Right kidney (tissue), 1 donor: Measurements from ENCODE around the gene BICDL2.

ENCODE experiments used
- DNase-seq: peaks from one replicate; pipeline ENCODE4 v3.0.0-alpha.2; 2016

The BICDL2 gene

GRCh38 chr16:3047387-3047720 is 10.6 kb upstream of the BICDL2 start:
- no peak for DNase-seq

DNA sequence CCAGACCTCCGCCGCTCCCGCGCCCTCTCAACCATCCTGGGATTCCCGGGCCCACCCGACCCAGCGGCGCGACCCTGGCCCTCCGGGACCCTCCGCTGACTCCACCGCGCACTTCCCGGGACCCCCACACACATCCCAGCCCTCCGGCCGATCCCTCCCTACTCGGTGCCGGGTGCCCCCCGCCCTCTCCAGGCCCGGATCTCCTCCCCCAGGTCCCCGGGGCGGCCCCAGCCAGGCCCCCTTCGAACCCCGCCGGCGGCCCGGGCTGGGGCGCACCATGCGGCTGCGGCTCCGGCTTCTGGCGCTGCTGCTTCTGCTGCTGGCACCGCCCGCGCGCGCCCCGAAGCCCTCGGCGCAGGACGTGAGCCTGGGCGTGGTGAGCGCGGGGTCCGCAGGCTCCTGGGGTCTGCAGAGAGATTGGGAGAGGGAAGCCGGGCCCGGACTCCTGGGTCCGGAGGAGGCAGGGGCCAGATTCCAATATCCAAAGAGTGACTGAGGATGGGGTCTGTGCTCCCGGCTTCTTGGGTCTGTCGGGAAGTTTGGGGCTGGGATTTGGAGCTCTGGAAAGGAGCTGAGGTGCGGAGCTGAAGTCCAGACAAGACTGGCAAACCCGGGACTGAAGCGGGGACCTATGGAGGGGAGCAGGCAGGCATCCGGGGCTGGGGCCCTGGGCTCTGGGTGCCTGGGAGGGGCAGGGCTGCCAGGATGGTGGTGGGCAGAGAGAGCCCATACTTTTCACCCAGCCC is 10.1 kb upstream of the BICDL2 start:
- DNase-seq = peak; percentile 54

DNA sequence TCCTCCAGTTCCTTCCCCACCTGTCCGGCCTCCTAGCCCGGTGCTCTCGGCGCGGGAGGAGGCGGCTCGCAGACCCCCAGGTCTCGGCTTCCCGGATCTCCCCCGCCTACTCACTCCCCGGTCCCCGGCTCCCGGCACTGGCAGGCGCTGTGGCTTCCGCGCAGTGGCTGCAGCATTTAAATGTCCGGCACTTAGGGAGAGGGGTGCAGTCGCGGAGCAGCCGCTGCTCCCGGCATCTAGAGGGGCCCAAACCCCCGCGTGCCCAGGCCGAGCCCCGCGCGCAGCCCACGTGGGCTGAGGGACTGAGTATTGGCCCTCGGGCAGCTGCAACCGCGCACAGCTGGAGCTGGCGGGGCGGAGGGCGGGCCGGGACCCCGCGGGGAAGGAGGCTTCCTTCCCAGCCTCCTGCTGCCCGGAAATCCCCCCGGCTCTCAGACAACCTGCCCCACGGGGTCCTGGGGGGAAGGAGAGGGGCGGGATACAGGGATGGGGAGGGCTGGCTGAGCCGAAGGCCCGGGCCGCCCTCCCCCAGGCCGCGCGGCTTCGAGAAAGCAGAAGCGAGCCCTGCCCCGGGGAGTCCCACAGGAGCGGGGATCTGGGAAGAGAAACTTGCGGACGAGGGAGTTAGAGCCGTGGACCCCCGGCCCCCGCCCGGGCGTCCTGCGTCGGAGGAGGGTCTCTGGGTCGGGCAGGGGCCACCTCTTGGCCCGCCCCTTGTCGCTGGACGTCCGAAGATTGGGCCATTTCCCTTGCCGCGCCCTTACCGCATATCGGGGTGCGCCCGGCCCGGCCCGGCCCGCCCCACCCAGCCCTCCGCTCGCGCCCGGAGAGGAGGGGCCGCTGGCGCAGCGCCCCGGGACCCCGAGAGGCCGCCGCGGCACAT is 9.3 kb upstream of the BICDL2 start, which contains the start of gene MMP25:
MMP25 (plus strand) TSS at position 804 of the 883 bp plus-strand sequence. CDS start 357 bp downstream, outside the sequence.
- peak; percentile 63 for DNase-seq

GRCh38 chr16:3044708-3045107 is 8.0 kb upstream of the BICDL2 start:
- DNase-seq = no peak

DNA sequence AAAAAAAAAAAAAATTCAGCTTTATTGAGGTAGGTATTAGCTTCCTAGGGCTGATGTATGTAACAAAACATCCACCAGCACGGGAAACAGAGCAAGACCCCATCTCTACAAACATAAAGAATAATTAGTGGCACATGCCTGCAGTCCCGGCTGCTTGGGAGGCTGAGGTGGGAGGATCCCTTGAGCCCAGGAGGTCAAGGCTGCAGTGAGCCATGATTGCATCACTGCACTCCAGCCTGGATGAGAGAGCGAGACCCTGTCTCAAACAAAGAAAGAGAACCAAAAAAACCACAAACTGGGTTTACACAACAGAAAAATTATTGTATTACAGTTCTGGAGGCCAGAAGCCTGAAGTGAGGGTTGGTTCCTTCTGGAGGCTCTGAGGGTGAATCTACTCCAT is 5.6 kb upstream of the BICDL2 start:
- no peak for DNase-seq

DNA sequence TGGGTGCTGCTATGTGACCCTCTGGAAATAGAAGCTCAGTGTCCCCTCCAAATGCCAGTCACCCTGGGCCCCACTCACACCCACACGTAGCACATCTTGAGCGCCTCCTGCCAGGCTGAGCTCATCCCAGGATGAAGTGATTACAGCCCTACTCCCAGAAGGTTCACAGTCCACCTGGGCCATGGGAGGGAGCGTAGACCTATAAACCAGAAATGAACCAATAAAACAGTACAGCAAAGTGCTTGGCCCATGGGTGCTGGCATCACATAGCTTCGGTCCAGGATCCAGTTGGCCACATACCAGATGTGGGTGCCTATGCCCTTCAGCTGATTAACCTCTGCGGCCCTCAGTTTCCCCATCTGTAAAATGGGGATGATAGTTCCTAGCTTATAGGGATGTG is 2.2 kb upstream of the BICDL2 start:
- DNase-seq = no peak

- DNase-seq = no peak
Observed at GRCh38 chr16:3038256-3038655, 1.5 kb upstream of the BICDL2 start.

DNA sequence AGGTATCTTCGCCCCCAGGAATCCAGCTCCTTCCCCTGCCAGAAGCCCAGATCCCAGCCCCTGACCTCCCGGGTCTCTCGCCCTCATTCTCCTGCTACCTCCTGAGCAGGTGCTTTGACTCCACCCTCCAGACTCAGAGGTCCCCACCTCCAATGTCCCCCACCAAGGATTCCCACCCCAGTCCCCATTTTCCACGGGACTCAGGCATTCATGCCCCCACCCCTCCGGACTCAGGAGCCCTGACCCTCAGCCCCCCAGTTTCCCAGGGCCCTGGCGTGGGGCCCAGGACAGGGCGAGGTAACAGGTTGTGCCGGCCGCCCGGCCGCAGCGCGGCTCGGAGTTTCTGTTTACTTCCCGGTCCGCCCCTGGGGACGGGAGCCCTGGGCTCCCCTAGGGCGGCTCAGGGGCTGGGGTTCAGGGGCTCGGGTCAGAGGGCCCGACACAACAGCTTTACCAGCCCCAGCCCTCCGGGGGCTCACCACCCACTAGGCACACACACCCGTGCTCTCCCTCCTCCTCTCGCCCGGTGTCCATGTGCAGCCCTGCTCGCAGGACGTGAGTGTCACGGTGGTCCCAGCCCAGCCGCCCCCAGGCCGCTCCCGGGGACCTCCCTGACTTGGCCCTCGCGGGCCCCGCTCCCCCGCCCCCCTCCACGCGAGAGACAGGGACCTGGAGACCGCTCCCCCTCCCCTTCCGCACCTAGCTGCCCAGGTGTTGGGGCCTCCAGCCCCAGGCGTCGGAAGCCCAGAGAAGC is 595 bp downstream of the BICDL2 start:
- DNase-seq = no peak

GRCh38 chr16:3035289-3035971 is 1.3 kb downstream of the BICDL2 start:
- no peak for DNase-seq

- DNase-seq = no peak
Observed at GRCh38 chr16:3032624-3033023, 4.1 kb downstream of the BICDL2 start.

DNA sequence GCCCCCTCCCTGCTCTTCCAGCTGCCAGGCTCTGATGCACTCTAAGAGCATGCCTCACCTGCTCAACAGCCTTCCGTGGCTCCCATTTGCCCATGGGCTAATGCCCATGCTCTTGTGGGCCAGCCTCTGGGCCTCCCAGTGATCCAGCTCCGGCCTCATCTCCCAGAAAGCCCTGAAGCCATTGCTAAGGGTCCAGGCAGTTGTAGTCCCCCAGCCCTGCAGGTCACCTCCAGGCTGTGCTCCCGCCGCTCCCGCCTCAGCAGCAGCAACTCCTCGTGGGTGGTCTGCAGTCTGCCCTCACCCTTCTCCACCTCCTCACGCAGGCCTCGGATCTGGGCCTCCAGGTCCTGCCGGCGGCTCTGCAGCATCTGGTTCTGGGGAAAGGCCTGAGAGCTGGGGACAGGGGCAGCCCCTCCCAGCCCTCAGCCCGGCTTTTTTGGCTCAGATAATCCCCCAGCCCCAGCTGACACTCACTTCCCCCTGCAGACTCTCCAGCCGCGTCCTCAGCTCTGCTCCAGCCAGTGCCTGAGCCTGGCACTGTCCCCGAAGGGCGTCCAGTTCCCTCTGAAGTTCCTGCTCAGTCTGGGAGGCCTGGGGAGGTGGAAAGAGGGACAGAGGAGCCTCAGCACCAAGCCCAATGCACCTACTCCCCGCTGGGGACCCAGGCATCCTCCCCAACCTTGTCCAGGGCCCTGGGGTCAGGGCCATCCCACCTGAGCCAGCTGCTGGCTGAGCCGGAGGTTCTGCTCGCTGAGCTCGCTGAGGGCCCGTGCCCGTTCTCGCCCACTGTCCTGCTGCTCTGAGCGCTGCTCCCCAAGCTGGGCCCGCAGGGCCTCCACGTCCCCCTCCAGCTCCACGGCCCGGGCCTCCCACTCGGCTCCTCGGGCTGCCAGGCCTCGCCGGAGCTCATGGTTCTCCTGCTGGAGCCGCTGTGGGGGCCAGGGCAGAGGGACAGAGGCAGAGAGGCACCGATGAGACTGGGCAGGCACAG is 6.2 kb downstream of the BICDL2 start:
- no peak for DNase-seq

DNA sequence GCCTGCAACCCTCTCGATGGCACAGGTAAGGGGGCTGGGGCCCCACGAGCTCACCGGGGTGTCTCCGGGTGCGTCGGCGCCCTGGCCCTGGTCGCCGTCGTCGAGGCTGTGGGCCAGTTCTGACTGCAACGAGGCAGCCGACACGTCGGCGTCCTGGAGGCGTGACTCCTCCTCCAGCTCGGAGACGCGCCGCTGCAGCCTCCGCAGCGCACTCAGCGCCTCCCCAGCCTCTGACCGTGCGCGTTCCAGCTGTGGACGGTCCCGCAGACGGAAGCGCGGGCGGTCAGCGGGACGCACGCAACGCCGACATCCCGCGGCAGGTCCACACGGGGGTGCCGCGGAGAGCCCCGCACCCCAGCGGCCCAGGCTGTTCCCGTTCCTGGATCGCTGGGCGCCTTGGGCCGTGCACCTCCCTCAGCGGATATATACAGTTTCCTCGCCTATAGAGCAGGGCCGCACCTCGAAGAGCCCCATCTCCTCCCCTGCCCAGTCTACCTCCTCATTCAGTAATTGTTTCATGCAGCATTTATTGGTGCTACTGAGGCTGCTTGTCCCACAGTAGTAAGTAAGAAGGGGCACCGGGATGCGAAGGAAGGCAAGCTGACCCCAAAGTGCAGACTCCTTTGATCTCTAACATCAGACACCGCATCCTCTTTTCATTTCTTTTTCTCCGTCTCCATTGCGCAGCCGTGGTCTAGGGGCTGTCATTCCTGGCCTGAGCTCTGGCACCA is 7.1 kb downstream of the BICDL2 start:
- peak; percentile 67 for DNase-seq

DNA sequence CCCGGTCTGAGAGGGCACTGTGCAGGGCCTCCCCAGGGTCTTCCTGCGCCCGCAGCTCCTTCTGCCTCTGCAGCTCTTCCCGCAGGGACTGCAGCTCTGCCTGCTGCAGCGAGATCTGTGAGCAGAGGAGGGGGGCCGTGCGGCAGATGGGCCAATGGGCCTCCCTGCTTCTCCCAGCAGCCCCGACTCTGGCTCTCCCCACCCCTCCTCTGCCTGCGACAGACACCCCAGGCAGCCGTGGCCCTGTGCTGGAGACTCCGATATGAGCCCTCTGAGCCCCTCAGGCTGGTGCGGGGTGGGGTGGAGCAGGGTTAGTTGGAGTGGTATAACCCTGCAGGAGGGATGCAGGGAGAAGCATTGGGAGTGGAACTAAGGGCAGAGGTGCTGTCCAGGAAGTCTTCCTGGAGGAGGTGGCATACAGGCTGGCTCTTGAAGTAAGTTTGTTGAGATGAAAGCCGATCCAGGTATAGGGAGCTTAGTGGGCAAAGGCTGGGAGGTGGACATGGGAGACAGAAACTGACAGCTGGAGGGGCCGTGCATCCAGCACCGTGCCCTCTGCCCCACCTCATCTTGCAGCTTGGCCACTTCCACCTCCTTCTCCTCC is 7.9 kb downstream of the BICDL2 start:
- DNase-seq = no peak

DNA sequence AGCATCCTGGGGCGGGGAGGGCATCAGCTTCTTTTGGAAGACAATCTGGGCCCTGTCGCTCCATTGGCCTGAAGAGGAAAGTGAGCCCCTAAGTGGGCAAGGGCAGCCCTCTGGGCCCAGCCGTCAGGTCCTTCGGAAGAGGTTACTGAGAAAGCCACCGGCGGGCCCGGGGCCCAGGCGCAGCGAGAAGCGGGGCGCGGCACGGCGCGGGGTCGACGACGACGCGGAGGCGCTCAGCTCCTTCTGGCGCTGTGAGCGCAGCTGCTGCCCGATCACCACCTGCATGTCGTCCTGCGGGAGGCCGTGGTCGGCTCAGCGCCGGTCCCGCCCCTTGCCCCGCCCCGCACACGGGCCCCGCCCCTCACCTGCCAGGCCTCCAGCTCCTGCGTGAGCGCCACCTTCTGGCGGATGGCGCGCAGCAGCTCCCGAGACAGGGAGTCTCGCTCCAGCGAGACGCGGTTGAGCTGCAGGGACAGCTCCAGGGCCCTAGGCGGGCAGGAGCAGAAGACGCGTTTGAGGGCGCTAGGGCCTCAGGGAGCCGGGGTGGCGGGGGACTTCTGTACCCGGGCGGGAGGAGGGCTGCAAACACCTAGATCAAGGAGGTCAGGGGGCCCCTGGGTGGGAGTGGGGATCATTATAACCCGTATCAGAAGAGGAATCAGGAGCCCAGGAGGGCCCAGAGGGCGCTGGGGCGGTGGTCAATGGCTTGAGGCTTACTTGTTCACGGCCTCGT is 8.6 kb downstream of the BICDL2 start:
- DNase-seq = peak; percentile 81

GRCh38 chr16:3027489-3027795 is 9.3 kb downstream of the BICDL2 start:
- DNase-seq = no peak

DNA sequence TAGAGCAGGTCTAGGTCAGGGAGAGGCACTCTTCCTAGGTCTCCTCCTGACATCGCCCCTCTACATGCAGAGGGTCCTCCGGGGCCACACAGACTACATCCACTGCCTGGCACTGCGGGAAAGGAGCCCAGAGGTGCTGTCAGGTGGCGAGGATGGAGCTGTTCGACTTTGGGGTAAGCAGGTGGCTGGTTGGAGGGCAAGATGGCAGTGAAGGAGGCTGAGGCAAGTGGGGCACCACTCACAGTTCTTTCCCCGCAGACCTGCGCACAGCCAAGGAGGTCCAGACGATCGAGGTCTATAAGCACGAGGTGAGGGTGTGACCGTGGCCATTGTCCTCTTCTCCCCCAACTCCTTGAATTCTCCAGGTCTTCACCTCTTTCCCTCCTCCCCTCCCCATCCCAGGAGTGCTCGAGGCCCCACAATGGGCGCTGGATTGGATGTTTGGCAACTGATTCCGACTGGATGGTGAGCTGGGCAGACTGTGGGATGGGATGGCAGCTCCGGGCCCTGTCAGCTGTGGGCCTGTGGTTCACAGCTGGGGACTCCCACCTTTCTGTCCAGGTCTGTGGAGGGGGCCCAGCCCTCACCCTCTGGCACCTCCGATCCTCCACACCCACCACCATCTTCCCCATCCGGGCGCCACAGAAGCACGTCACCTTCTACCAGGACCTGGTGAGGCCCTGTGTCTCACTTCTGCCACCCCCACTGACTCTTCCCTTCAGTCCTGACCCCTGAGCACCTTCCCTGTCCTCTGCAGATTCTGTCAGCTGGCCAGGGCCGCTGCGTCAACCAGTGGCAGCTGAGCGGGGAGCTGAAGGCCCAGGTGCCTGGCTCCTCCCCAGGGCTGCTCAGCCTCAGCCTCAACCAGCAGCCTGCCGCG is 9.9 kb downstream of the BICDL2 start:
- no peak for DNase-seq

DNA sequence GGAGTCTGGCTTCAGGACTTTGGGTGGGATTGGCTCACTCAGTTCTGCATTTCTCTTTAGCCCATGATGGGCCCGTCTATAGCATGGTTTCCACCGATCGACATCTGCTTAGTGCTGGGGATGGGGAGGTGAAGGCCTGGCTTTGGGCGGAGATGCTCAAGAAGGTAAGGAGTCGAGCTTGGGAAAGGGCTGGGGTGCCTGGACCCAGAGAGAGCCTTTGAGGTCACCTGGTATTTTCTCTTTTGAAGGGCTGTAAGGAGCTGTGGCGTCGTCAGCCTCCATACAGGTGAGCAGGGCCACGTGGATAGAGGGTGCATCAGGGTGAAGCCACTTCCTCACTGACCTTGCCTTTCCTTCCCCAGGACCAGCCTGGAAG is 10.8 kb downstream of the BICDL2 start:
- DNase-seq = no peak
